T-helper 9 cell (primary cell): Measurements from ENCODE around the gene MRC2.

Source experiments
- DNase-seq: peaks from one replicate; pipeline ENCODE4 v3.0.0-alpha.2; 2020

Gene MRC2

GRCh38 chr17:62665599-62665998, 38.1 kb downstream of the MRC2 start:
- no peak for DNase-seq

- DNase-seq: no peak
Measured at GRCh38 chr17:62666061-62666800, 38.8 kb downstream of the MRC2 start.

GRCh38 chr17:62666801-62667591, 39.5 kb downstream of the MRC2 start:
- no peak for DNase-seq

- DNase-seq: no peak
Measured at GRCh38 chr17:62668091-62668804, 40.8 kb downstream of the MRC2 start.

- DNase-seq: no peak
Measured at GRCh38 chr17:62670202-62670821, 42.8 kb downstream of the MRC2 start.

GRCh38 chr17:62671553-62671952, 44.1 kb downstream of the MRC2 start:
- DNase-seq: no peak

GRCh38 chr17:62672957-62673356, 45.5 kb downstream of the MRC2 start:
- DNase-seq: no peak

- DNase-seq: no peak
Measured at GRCh38 chr17:62673614-62674362, 46.3 kb downstream of the MRC2 start.

GRCh38 chr17:62674363-62674739, 46.9 kb downstream of the MRC2 start:
- no peak for DNase-seq

GRCh38 chr17:62674841-62675240, 47.4 kb downstream of the MRC2 start:
- DNase-seq: no peak

- DNase-seq: no peak
Measured at GRCh38 chr17:62675260-62675659, 47.8 kb downstream of the MRC2 start.

GRCh38 chr17:62675701-62676100, 48.2 kb downstream of the MRC2 start:
- DNase-seq: no peak

- DNase-seq: no peak
Measured at GRCh38 chr17:62676231-62676943, 48.9 kb downstream of the MRC2 start.

- no peak for DNase-seq
Measured at GRCh38 chr17:62676952-62677596, 49.6 kb downstream of the MRC2 start.

GRCh38 chr17:62678214-62678919, 50.9 kb downstream of the MRC2 start:
- DNase-seq: no peak

- no peak for DNase-seq
Measured at GRCh38 chr17:62679866-62680377, 52.5 kb downstream of the MRC2 start.

- no peak for DNase-seq
Measured at GRCh38 chr17:62680541-62681052, 53.1 kb downstream of the MRC2 start.

- no peak for DNase-seq
Measured at GRCh38 chr17:62681061-62681938, 53.8 kb downstream of the MRC2 start.

GRCh38 chr17:62681939-62682381, 54.5 kb downstream of the MRC2 start:
- DNase-seq: no peak
